Measurements from ENCODE around the gene PKP1. TPM values are rescaled to one million over a fixed set of nuclear protein-coding genes. Genes with fewer than 3 reads are reported as not detected.

Gene PKP1
- total and polyA plus RNA-seq, 10 of the 15 experiments (the other 5 are each of a cell fraction or from before 2014, with no cell fraction given) = 0.03 TPM; not detected in 9

DNA sequence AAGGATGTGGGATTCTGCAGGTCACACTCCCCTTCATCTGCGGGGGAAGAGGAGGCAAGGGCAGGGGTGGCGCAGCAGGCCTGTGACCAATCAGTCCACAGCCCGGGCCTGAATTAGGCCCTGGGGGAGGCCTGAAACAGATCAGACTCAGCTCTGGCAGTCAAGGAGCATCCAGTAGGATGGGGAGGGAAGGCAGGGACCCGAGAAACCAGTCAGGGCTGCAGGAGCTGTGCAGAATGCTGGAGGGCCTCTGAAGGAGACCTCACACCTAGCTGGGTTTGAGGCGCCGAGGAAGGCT lies 81.5 kb downstream of the PKP1 start:
- TF ChIP-seq SUZ12 (IDR thresholded peaks at IDR 0.05; ENCODE audit: unreplicated experiment) = no peak
- no peak overlapping the region for H3K9ac ChIP-seq (ENCODE audit: control insufficient read depth, insufficient read depth, low read length)
- H3K4me1 ChIP-seq (ENCODE audit: control insufficient read depth, insufficient read depth, low read length) = no peaks in the 10 kb centered on the region
- intact Hi-C loops (cut with micrococcal nuclease; ENCODE audit: unreplicated experiment) = loop anchor here (10.0 kb wide), 1 partner anchor 280 kb away; no protein-coding TSS in a partner anchor
- H4K20me1 ChIP-seq (ENCODE audit: control insufficient read depth, insufficient read depth) = no peaks in the 10 kb centered on the region
- in situ Hi-C loops (cut with MboI) = no loop called here
- no peak for FAIRE-seq
- H3K36me3 ChIP-seq (ENCODE audit: control insufficient read depth in 2 of 2, insufficient read depth in 2 of 2, low read length in 1 of 2) = no peaks in the 10 kb centered on the region
- no peak for ATAC-seq
- no peak for DNase-seq (ENCODE audit: low read depth, low spot score)
- no peaks in the 10 kb centered on the region for H3K9me3 ChIP-seq (replicated peaks; ENCODE audit: control insufficient read depth, insufficient read depth, low read length)
- ChIA-PET RAD21 (ENCODE audit: unreplicated experiment) (no interaction called here), POLR2A (no interaction called here), SMC1A (ENCODE audit: uncharacterized antibody, unreplicated experiment) (no interaction called here), CTCF (interaction anchor here (1.1 to 1.2 kb wide), 2 partner anchors 15 to 147 kb away, joined by 3 read pairs; no protein-coding TSS in a partner anchor)
- WGBS (ENCODE audit: insufficient coverage, insufficient replicate concordance, low lambda C conversion rate, missing lambda C conversion rate) = 32% methylated on average over 6 of the region's 6 CpGs
- H3K4me3 ChIP-seq = no peak overlapping the region
- BruUV-seq (replicated peaks) = no TSS peak
- peaks cover 3% of the 10 kb centered on the region in 2 experiments for H3K27me3 ChIP-seq (replicated peaks in 1 of 2; ENCODE audit: control insufficient read depth in 2 of 2, insufficient read depth in 2 of 2, low read length in 1 of 2)
- no peak overlapping the region for H2AFZ ChIP-seq (ENCODE audit: control insufficient read depth, low read depth, low read length)
- H3K79me2 ChIP-seq (ENCODE audit: control insufficient read depth, insufficient read depth, low read length) = no peaks in the 10 kb centered on the region
- no peak overlapping the region for H3K27ac ChIP-seq (ENCODE audit: control insufficient read depth, insufficient read depth)
- no peak overlapping the region for H3K4me2 ChIP-seq (ENCODE audit: control insufficient read depth, insufficient read depth)

DNA sequence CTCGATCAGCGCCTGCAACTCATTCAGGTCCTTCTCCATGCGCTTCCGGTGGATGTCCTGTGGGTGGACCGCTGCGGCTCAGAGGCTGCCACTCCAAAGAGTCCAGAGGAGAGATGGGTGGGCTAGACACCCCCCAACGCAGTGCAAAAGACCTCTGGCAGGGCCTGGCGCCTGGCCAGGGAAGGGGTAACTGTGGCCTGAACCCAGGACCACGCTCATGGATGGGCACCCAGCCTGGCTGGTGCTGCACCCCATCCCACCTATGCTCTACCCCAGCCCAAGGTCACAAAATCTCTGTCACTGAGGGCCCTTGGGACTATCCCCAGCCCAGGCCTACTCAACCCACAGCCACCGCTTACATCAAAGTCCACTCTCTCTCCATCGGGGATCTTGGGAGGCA lies 81.9 kb downstream of the PKP1 start:
- SMC1A ChIA-PET (ENCODE audit: uncharacterized antibody, unreplicated experiment) = no interaction called here
- TF ChIP-seq KAT2A (conservative IDR thresholded peaks at IDR 0.05; ENCODE audit: control insufficient read depth, low read depth, low read length) (no peak), ETV6 (conservative IDR thresholded peaks at IDR 0.05 in 1 of 2, IDR thresholded peaks at IDR 0.05 in 1 of 2; ENCODE audit: borderline replicate concordance in 1 of 2, low read depth in 1 of 2) (no peak), FOXM1 (IDR thresholded peaks at IDR 0.05; ENCODE audit: low read depth, low read length) (no peak), SUZ12 (IDR thresholded peaks at IDR 0.05; ENCODE audit: unreplicated experiment) (no peak), PML (IDR thresholded peaks at IDR 0.05; ENCODE audit: low read length) (no peak), NFXL1 (IDR thresholded peaks at IDR 0.05; ENCODE audit: borderline replicate concordance) (no peak), EZH2 (IDR thresholded peaks at IDR 0.05; ENCODE audit: borderline replicate concordance, control insufficient read depth, low read depth, low read length) (no peak), ESRRA (IDR thresholded peaks at IDR 0.05; ENCODE audit: low read length) (no peak), IKZF2 (IDR thresholded peaks at IDR 0.05) (no peak)
- TF ChIP-seq, protein P1, sequence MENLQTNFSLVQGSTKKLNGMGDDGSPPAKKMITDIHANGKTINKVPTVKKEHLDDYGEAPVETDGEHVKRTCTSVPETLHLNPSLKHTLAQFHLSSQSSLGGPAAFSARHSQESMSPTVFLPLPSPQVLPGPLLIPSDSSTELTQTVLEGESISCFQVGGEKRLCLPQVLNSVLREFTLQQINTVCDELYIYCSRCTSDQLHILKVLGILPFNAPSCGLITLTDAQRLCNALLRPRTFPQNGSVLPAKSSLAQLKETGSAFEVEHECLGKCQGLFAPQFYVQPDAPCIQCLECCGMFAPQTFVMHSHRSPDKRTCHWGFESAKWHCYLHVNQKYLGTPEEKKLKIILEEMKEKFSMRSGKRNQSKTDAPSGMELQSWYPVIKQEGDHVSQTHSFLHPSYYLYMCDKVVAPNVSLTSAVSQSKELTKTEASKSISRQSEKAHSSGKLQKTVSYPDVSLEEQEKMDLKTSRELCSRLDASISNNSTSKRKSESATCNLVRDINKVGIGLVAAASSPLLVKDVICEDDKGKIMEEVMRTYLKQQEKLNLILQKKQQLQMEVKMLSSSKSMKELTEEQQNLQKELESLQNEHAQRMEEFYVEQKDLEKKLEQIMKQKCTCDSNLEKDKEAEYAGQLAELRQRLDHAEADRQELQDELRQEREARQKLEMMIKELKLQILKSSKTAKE (IDR thresholded peaks at IDR 0.05; ENCODE audit: low read depth, poor library complexity, severe bottlenecking) = no peak
- TF ChIP-seq, protein P2, sequence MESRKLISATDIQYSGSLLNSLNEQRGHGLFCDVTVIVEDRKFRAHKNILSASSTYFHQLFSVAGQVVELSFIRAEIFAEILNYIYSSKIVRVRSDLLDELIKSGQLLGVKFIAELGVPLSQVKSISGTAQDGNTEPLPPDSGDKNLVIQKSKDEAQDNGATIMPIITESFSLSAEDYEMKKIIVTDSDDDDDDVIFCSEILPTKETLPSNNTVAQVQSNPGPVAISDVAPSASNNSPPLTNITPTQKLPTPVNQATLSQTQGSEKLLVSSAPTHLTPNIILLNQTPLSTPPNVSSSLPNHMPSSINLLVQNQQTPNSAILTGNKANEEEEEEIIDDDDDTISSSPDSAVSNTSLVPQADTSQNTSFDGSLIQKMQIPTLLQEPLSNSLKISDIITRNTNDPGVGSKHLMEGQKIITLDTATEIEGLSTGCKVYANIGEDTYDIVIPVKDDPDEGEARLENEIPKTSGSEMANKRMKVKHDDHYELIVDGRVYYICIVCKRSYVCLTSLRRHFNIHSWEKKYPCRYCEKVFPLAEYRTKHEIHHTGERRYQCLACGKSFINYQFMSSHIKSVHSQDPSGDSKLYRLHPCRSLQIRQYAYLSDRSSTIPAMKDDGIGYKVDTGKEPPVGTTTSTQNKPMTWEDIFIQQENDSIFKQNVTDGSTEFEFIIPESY (IDR thresholded peaks at IDR 0.05) = no peak
- TF ChIP-seq, protein P3, sequence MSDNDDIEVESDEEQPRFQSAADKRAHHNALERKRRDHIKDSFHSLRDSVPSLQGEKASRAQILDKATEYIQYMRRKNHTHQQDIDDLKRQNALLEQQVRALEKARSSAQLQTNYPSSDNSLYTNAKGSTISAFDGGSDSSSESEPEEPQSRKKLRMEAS (IDR thresholded peaks at IDR 0.05; ENCODE audit: low read depth, low read length) = no peak
- no peaks in the 10 kb centered on the region for H4K20me1 ChIP-seq (ENCODE audit: control insufficient read depth, insufficient read depth)
- no peak overlapping the region for H3K27ac ChIP-seq (ENCODE audit: control insufficient read depth, insufficient read depth)
- H3K36me3 ChIP-seq (ENCODE audit: control insufficient read depth in 2 of 2, insufficient read depth in 2 of 2, low read length in 1 of 2) = no peaks in the 10 kb centered on the region
- no peak for FAIRE-seq
- CTCF ChIA-PET = interaction anchor here (0.6 to 1.2 kb wide), 3 partner anchors 15 to 147 kb away, joined by 3 read pairs; no protein-coding TSS in a partner anchor
- H3K4me1 ChIP-seq (ENCODE audit: control insufficient read depth, insufficient read depth, low read length) = no peaks in the 10 kb centered on the region
- intact Hi-C loops (cut with micrococcal nuclease; ENCODE audit: unreplicated experiment) = loop anchor here (10.0 kb wide), 1 partner anchor 280 kb away; no protein-coding TSS in a partner anchor
- POLR2A ChIA-PET = no interaction called here
- H3K4me2 ChIP-seq (ENCODE audit: control insufficient read depth, insufficient read depth) = no peak overlapping the region
- no peak overlapping the region for H2AFZ ChIP-seq (ENCODE audit: control insufficient read depth, low read depth, low read length)
- no peak for DNase-seq (ENCODE audit: low read depth, low spot score)
- no peaks in the 10 kb centered on the region for H3K79me2 ChIP-seq (ENCODE audit: control insufficient read depth, insufficient read depth, low read length)
- no peaks in the 10 kb centered on the region for H3K9me3 ChIP-seq (replicated peaks; ENCODE audit: control insufficient read depth, insufficient read depth, low read length)
- RAD21 ChIA-PET (ENCODE audit: unreplicated experiment) = no interaction called here
- BruUV-seq (replicated peaks) = no TSS peak
- in situ Hi-C loops (cut with MboI) = no loop called here
- no peak overlapping the region for H3K9ac ChIP-seq (ENCODE audit: control insufficient read depth, insufficient read depth, low read length)
- WGBS (ENCODE audit: insufficient coverage, insufficient replicate concordance, low lambda C conversion rate, missing lambda C conversion rate) = 63% methylated on average over 11 of the region's 11 CpGs
- ATAC-seq = no peak
- peaks cover 3% of the 10 kb centered on the region in 2 experiments for H3K27me3 ChIP-seq (replicated peaks in 1 of 2; ENCODE audit: control insufficient read depth in 2 of 2, insufficient read depth in 2 of 2, low read length in 1 of 2)
- H3K4me3 ChIP-seq = no peak overlapping the region
